Non-pigmented ciliary epithelial cell (primary cell): ENCODE measurements around the gene DUOXA1.
A peak's percentile ranks its signal among the peaks of the same experiment; 100 is the strongest.
"Not testable (repeated sequence)": the region's sequence is repeated elsewhere in the genome, so short reads cannot be mapped to it uniquely, and the experiment has no call there.

ENCODE experiments used
- DNase-seq: peaks from one replicate; pipeline ENCODE4 v3.0.0-alpha.2; 2010; ENCODE audit warnings: low read depth

The DUOXA1 gene

GRCh38 chr15:45112591-45113379 is 16.9 kb downstream of the DUOXA1 start:
- no peak for DNase-seq

- no peak for DNase-seq
Measured at GRCh38 chr15:45112143-45112590, 17.5 kb downstream of the DUOXA1 start.

GRCh38 chr15:45111390-45112142 is 18.1 kb downstream of the DUOXA1 start:
- DNase-seq, result no peak

- no peak for DNase-seq
Measured at GRCh38 chr15:45110256-45110820, 19.3 kb downstream of the DUOXA1 start.

GRCh38 chr15:45107941-45108630 is 21.6 kb downstream of the DUOXA1 start:
- no peak for DNase-seq

- DNase-seq, result no peak
Measured at GRCh38 chr15:45106002-45106790, 23.5 kb downstream of the DUOXA1 start.

GRCh38 chr15:45105586-45105985 is 24.1 kb downstream of the DUOXA1 start:
- DNase-seq, result no peak

GRCh38 chr15:45104170-45104569 is 25.5 kb downstream of the DUOXA1 start:
- not testable (repeated sequence) for DNase-seq

GRCh38 chr15:45102226-45102625 is 27.5 kb downstream of the DUOXA1 start:
- no peak for DNase-seq

- DNase-seq, result no peak
Measured at GRCh38 chr15:45101749-45102148, 27.9 kb downstream of the DUOXA1 start.

- DNase-seq, result no peak
Measured at GRCh38 chr15:45100884-45101625, 28.6 kb downstream of the DUOXA1 start.

GRCh38 chr15:45099549-45100165 is 30.0 kb downstream of the DUOXA1 start:
- no peak for DNase-seq

- no peak for DNase-seq
Measured at GRCh38 chr15:45097466-45097865, 32.2 kb downstream of the DUOXA1 start.

- DNase-seq, result no peak
Measured at GRCh38 chr15:45095661-45096060, 34.0 kb downstream of the DUOXA1 start.

- no peak for DNase-seq
Measured at GRCh38 chr15:45094358-45094730, 35.3 kb downstream of the DUOXA1 start.

GRCh38 chr15:45093622-45094357 is 35.9 kb downstream of the DUOXA1 start:
- no peak for DNase-seq

- DNase-seq, result no peak
Measured at GRCh38 chr15:45093013-45093412, 36.7 kb downstream of the DUOXA1 start.

- no peak for DNase-seq
Measured at GRCh38 chr15:45091576-45091975, 38.1 kb downstream of the DUOXA1 start.

GRCh38 chr15:45091161-45091560 is 38.5 kb downstream of the DUOXA1 start:
- DNase-seq, result peak; percentile 6
